Measurements from ENCODE around the gene POP7. TPM values are rescaled to one million over a fixed set of nuclear protein-coding genes. Genes with fewer than 3 reads are reported as not detected.
A peak's percentile ranks its signal among the peaks of the same experiment; 100 is the strongest.

The POP7 gene
- total RNA-seq, 1 experiment from 2014 or later = 96.9 TPM

DNA sequence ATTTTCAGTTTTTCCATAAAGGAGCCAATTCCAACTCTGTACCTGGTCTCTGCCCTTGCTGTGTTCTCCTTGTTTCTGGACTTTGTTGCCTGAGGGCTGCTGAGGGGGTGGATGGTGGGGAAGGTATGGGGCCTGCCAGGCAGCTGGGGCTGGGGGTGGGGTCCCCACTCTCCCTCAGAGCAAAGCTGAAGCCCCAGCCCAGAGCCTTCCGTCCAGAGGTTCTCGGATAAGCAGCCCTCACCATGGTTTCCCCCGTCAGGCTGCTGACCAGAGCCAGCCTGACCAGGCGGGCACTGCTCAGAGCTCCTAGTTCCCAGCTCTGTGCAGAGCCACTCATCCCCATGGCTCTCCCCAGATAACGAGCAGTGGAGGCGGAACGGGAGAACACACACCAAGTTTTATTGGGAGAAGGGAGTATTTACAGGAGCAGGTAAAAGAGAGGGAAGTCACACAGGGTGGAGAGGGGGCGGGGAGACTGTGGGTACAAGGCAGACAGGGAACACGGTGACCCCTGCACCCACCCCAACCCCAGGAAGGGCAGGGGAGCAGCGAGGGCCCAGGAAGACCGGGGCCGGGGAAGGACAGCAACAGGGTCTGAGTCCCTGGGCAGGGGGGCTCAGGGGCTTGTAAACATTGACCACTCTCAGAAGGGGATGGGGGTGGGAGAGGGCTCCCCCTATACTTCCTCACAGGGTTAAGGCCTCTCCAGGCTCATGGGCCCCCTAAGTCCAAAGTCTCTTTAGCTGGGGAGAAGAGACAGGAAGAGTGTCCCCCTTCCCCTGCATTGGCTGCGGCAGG, 26.6 kb upstream of the POP7 start:
- H3K14ac ChIP-seq (ENCODE audit: insufficient read depth, low read length) = no peak overlapping the region
- H3K27me3 Mint-ChIP-seq (ENCODE audit: low read depth) = peaks cover 3% of the 10 kb centered on the region
- peaks cover 14 to 57% (median 52%) of the 10 kb centered on the region in 3 experiments for H3K36me3 Mint-ChIP-seq (ENCODE audit: insufficient read depth in 1 of 3, low read depth in 3 of 3)
- peak overlapping the region in 2 of 3 experiments; percentile 84 to 91; a peak in 5 of 7 replicates for H3K27ac Mint-ChIP-seq
- WGBS (ENCODE audit: extremely low coverage, insufficient read length, low lambda C conversion rate) = no CpG with 5 or more reads among the region's 13 CpGs
- H2BK20ac ChIP-seq (ENCODE audit: low read depth, low read length, poor library complexity, severe bottlenecking) = no peak overlapping the region
- H3K27me3 ChIP-seq (ENCODE audit: insufficient read depth, low read length) = no peaks in the 10 kb centered on the region
- H2BK5ac ChIP-seq (ENCODE audit: insufficient read length, low read length) = no peak overlapping the region
- H3K9me3 Mint-ChIP-seq = no peaks in the 10 kb centered on the region
- H3K4me2 ChIP-seq (ENCODE audit: insufficient read depth, insufficient read length, low read length) = no peak overlapping the region
- H4K20me1 ChIP-seq (ENCODE audit: control insufficient read depth, insufficient read depth, insufficient read length) = no peaks in the 10 kb centered on the region
- H3K9me3 ChIP-seq (ENCODE audit: control insufficient read depth, low read depth, low read length) = no peaks in the 10 kb centered on the region
- DNase-seq = no peak
- no peak overlapping the region for H3K4ac ChIP-seq (ENCODE audit: low read depth, low read length)
- H3K4me1 ChIP-seq (ENCODE audit: insufficient read depth, low read length) = no peaks in the 10 kb centered on the region
- no peaks in the 10 kb centered on the region for H3K79me1 ChIP-seq (ENCODE audit: insufficient read depth, low read depth, low read length, poor library complexity, severe bottlenecking)
- H2BK120ac ChIP-seq (ENCODE audit: low read depth, low read length, poor library complexity, severe bottlenecking) = no peak overlapping the region
- H3T11ph ChIP-seq (ENCODE audit: low read length) = no peak overlapping the region
- no peak overlapping the region for H3K27ac ChIP-seq (ENCODE audit: insufficient read length, low read depth, low read length)
- no peak overlapping the region for H3K56ac ChIP-seq (ENCODE audit: insufficient read length, low read depth, low read length)
- no peak overlapping the region for H2BK15ac ChIP-seq (ENCODE audit: low read depth, low read length)
- no peak overlapping the region for H3K23ac ChIP-seq (ENCODE audit: insufficient read length, low read depth, low read length)
- no peak overlapping the region for H3K9ac ChIP-seq (ENCODE audit: extremely low read depth, insufficient read length, low read length)
- H3K4me1 Mint-ChIP-seq = peaks cover 6 to 21% of the 10 kb centered on the region in 2 experiments
- no peak overlapping the region for H3K18ac ChIP-seq (ENCODE audit: insufficient read length, low read depth, low read length)
- TF ChIP-seq CTCF (conservative IDR thresholded peaks at IDR 0.05) = no peak
- H3K4me3 Mint-ChIP-seq = no peak overlapping the region
- no peak overlapping the region for H2AFZ ChIP-seq (ENCODE audit: low read length)
- H4K91ac ChIP-seq (ENCODE audit: insufficient read length, low read depth, low read length) = no peak overlapping the region
- H3K79me2 ChIP-seq (ENCODE audit: insufficient read depth, low read length) = no peaks in the 10 kb centered on the region
- H4K8ac ChIP-seq (replicated peaks; ENCODE audit: insufficient read length, low read depth, low read length) = no peak overlapping the region
- H3K23me2 ChIP-seq (ENCODE audit: insufficient read length, low read depth, low read length, poor library complexity, severe bottlenecking) = peaks cover 15% of the 10 kb centered on the region
- no peak overlapping the region for H4K5ac ChIP-seq (ENCODE audit: insufficient read length, low read depth, low read length)
- no peak overlapping the region for H2AK5ac ChIP-seq (ENCODE audit: insufficient read length, low read length)
- no peak overlapping the region for H2BK12ac ChIP-seq (ENCODE audit: insufficient read length, low read depth, low read length)
